ENCODE measurements around the gene ASIC5. TPM values are rescaled to one million over a fixed set of nuclear protein-coding genes. Genes with fewer than 3 reads are reported as not detected.
"Not testable (repeated sequence)": the region's sequence is repeated elsewhere in the genome, so short reads cannot be mapped to it uniquely, and the experiment has no call there.

ASIC5 gene
- total and polyA plus RNA-seq, 2 of the 4 experiments (the other 2 are of a cell fraction): not detected

GRCh38 chr4:155898371-155898770, 32.3 kb upstream of the ASIC5 start:
- H2BK15ac ChIP-seq (ENCODE audit: low read depth, low read length); H3K27me3 ChIP-seq (ENCODE audit: control insufficient read depth, insufficient read depth, low read length); H3K9me3 ChIP-seq (ENCODE audit: control insufficient read depth, insufficient read depth, low read length); ATAC-seq (ENCODE audit: low read depth); H3K9me1 ChIP-seq (ENCODE audit: insufficient read depth, low read length); H3K4me2 ChIP-seq (ENCODE audit: low read depth, low read length); dilution Hi-C loops (cut with HindIII; ENCODE audit: low sequenced_read_pairs, unreplicated experiment); H3K4ac ChIP-seq (ENCODE audit: low read depth, low read length); H4K20me1 ChIP-seq (ENCODE audit: insufficient read depth, low read length); H2AK9ac ChIP-seq (replicated peaks; ENCODE audit: low read depth, low read length, poor library complexity); in situ Hi-C loops (cut with MboI; ENCODE audit: low sequenced_read_pairs); DNase-seq; H3K56ac ChIP-seq (ENCODE audit: extremely low read depth, insufficient read depth, low read length); H2AFZ ChIP-seq (replicated peaks; ENCODE audit: low read length, poor library complexity); H3K36me3 ChIP-seq (ENCODE audit: control insufficient read depth, insufficient read depth, low read length); H4K8ac ChIP-seq (ENCODE audit: low read depth in 2 of 2, low read length in 2 of 2); H3K9ac ChIP-seq (ENCODE audit: low read depth, low read length); H2AK5ac ChIP-seq (ENCODE audit: low read depth, low read length); H3K79me1 ChIP-seq (ENCODE audit: low read depth in 1 of 2, low read length in 2 of 2); POLR2A ChIA-PET (ENCODE audit: unreplicated experiment); H3K23ac ChIP-seq (ENCODE audit: low read depth, low read length); BruUV-seq (replicated peaks); H4K91ac ChIP-seq (ENCODE audit: insufficient read depth, low read depth, low read length); H3K4me3 ChIP-seq (ENCODE audit: insufficient read depth, low read depth, low read length); H2BK5ac ChIP-seq (ENCODE audit: low read depth, low read length, poor library complexity, severe bottlenecking); H3K18ac ChIP-seq (ENCODE audit: low read depth, low read length); H2BK20ac ChIP-seq (ENCODE audit: low read depth, low read length); CTCF ChIA-PET; H3K14ac ChIP-seq (replicated peaks; ENCODE audit: low read depth, low read length); H2BK120ac ChIP-seq (ENCODE audit: low read depth, low read length); H3K4me1 ChIP-seq (ENCODE audit: control insufficient read depth, insufficient read depth, low read length); H3K27ac ChIP-seq (ENCODE audit: insufficient read depth, low read length); H4K5ac ChIP-seq (ENCODE audit: low read depth, low read length); intact Hi-C loops (cut with micrococcal nuclease): not testable (repeated sequence)
- no CpG with 5 or more reads among the region's 2 CpGs for WGBS, 2 experiments (ENCODE audit: extremely low coverage in 2 of 2, insufficient read length in 1 of 2)
